Hepatic stellate cell (primary cell): ENCODE data around the gene UGDH.

Source experiments
- DNase-seq: peaks from one replicate; pipeline ENCODE4 v3.0.0; 2011; ENCODE audit warnings: low spot score

Gene UGDH

DNA sequence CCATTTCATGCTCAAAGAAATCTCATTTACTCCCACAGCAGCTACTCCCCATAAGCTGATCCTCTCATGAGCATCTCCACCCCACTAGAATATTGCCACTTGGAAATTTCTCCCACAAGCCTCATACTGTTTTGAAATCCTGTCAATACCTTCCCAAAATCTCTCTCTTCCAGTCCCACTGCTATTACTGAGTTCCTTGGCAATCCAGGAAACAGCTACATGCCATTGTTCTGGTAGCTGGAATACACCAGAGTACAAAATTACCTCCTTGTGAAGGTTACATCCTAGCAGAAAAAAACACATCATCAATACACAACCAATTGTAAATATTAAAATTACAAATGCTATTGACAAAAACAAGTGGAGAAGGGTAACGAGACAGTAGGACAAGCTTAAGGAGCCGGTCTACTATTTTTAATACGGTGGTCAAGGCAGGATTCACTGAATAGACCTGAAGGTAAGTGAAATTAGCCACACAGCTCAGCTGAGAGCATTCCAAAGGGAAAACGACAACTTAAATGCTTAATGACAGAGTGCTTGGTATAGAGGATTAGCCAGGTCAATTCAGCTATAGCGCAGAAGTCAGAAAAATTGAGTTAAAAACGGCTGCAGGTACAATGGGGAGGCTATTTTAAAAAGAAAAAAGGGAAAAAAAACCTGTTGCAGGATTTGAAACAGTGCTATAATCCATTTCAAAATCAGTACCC, 74.9 kb downstream of the UGDH start:
- DNase-seq: no peak

- DNase-seq: no peak
Observed at GRCh38 chr4:39451423-39452023, 75.7 kb downstream of the UGDH start.

GRCh38 chr4:39450618-39451017, 76.6 kb downstream of the UGDH start:
- DNase-seq: no peak
